Neuronal stem cell (in vitro differentiated cells): ENCODE data around the gene RALGDS.
A peak's percentile ranks its signal among the peaks of the same experiment; 100 is the strongest.

Experiments used
- DNase-seq: peaks from one replicate; pipeline ENCODE4 v3.0.0-alpha.2; 2013; ENCODE audit warnings: low spot score
- H2AFZ ChIP-seq: one replicate; pipeline ENCODE4 v1.6.1; 2013; ENCODE audit warnings: mild to moderate bottlenecking, low read length, inconsistent platforms
- H2AK5ac ChIP-seq: 2 replicates; pipeline ENCODE4 v1.6.1; 2013; ENCODE audit warnings: low read depth, mild to moderate bottlenecking, inconsistent platforms, low read length, moderate library complexity, mixed read lengths
- H2BK120ac ChIP-seq: 2 replicates; pipeline ENCODE4 v1.6.1; 2013; ENCODE audit warnings: low read depth, mild to moderate bottlenecking, inconsistent platforms, low read length, moderate library complexity, mixed read lengths
- H2BK12ac ChIP-seq: one replicate; pipeline ENCODE4 v1.6.1; 2013; ENCODE audit warnings: low read length, inconsistent platforms
- H2BK15ac ChIP-seq: 2 replicates; pipeline ENCODE4 v1.6.1; 2013; ENCODE audit warnings: mild to moderate bottlenecking, low read length, inconsistent platforms, mixed read lengths
- H2BK5ac ChIP-seq: one replicate; pipeline ENCODE4 v1.6.1; 2013; ENCODE audit warnings: inconsistent platforms, mild to moderate bottlenecking, low read length, moderate library complexity
- H3K14ac ChIP-seq: one replicate; pipeline ENCODE4 v1.6.1; 2013; ENCODE audit warnings: low read length, inconsistent platforms
- H3K18ac ChIP-seq: 2 replicates; pipeline ENCODE4 v1.6.1; 2013; ENCODE audit warnings: low read length, inconsistent platforms
- H3K23ac ChIP-seq: 2 replicates; pipeline ENCODE4 v1.6.1; 2013; ENCODE audit warnings: low read depth, mild to moderate bottlenecking, mixed read lengths, low read length, inconsistent platforms; ENCODE audit not compliant: poor library complexity
- H3K27ac ChIP-seq: replicated peaks from 3 replicates; pipeline ENCODE4 v1.5.1; 2013; ENCODE audit warnings: low read length, inconsistent platforms
- H3K27me3 ChIP-seq, 3 experiments: 2 replicates each; pipeline ENCODE4 v1.6.1; 2013; ENCODE audit warnings: low read length in 3 of 3, mild to moderate bottlenecking in 2 of 3, inconsistent platforms in 1 of 3, low read depth in 1 of 3, mixed read lengths in 1 of 3, moderate library complexity in 1 of 3; ENCODE audit not compliant: control insufficient read depth in 3 of 3, insufficient read depth in 3 of 3
- H3K36me3 ChIP-seq, 2 donors: replicated peaks in 1 of 2; 2 replicates each; pipeline ENCODE4 v1.6.1; 2013; ENCODE audit warnings: low read length in 2 of 2; ENCODE audit not compliant: control insufficient read depth in 2 of 2, insufficient read depth in 2 of 2
- H3K4ac ChIP-seq: 2 replicates; pipeline ENCODE4 v1.6.1; 2013; ENCODE audit warnings: inconsistent platforms, mild to moderate bottlenecking, low read length, moderate library complexity
- H3K4me1 ChIP-seq, 2 donors: 1 replicate in 1 of 2; 2 replicates in 1 of 2; pipeline ENCODE4 v1.6.1; 2013; ENCODE audit warnings: low read length in 2 of 2, low read depth in 1 of 2; ENCODE audit not compliant: control insufficient read depth in 2 of 2, insufficient read depth in 1 of 2
- H3K4me2 ChIP-seq: one replicate; pipeline ENCODE4 v1.6.1; 2013; ENCODE audit warnings: mild to moderate bottlenecking, low read length, inconsistent platforms; ENCODE audit not compliant: insufficient read depth, poor library complexity, severe bottlenecking
- H3K4me3 ChIP-seq, 2 donors: 2 replicates each; pipeline ENCODE4 v1.5.1; 2013; ENCODE audit warnings: low read length in 2 of 2, mild to moderate bottlenecking in 2 of 2, inconsistent platforms in 1 of 2, moderate library complexity in 1 of 2
- H3K79me1 ChIP-seq: one replicate; pipeline ENCODE4 v1.6.1; 2013; ENCODE audit warnings: low read depth, mild to moderate bottlenecking, inconsistent platforms, low read length, moderate library complexity
- H3K9ac ChIP-seq: one replicate; pipeline ENCODE4 v1.6.1; 2013; ENCODE audit warnings: mild to moderate bottlenecking, low read depth, low read length, inconsistent platforms; ENCODE audit not compliant: poor library complexity
- H3K9me3 ChIP-seq, 2 donors: replicated peaks in 1 of 2; 2 replicates each; pipeline versions ENCODE3 to v1.6.1; 2013; ENCODE audit warnings: low read length in 2 of 2, mild to moderate bottlenecking in 2 of 2, inconsistent platforms in 1 of 2, low read depth in 1 of 2, mixed read lengths in 1 of 2, moderate library complexity in 1 of 2; ENCODE audit not compliant: control insufficient read depth in 2 of 2, insufficient read depth in 1 of 2
- H4K8ac ChIP-seq: one replicate; pipeline ENCODE4 v1.6.1; 2013; ENCODE audit warnings: low read depth, mild to moderate bottlenecking, inconsistent platforms, low read length, moderate library complexity
- H4K91ac ChIP-seq: one replicate; pipeline ENCODE4 v1.6.1; 2013; ENCODE audit warnings: low read length, low read depth, mild to moderate bottlenecking, inconsistent platforms; ENCODE audit not compliant: poor library complexity
- WGBS, 2 donors: extraction: QIAGEN DNeasy Blood & Tissue Kit; methylation state at CpG; one replicate each; pipeline ENCODE4 v1.1.7; 2013; ENCODE audit warnings: missing lambda C conversion rate in 2 of 2, mixed read lengths in 1 of 2; ENCODE audit not compliant: insufficient read length in 2 of 2, insufficient replicate concordance in 1 of 2; ENCODE audit errors: extremely low coverage in 2 of 2; 5-methylcytosine and 5-hydroxymethylcytosine counted together

The RALGDS gene

GRCh38 chr9:133137451-133138231 lies 16.6 kb upstream of the RALGDS start:
- Histone ChIP-seq H3K9me3 (no peaks in the 10 kb centered on the region), H2BK5ac (peak overlapping the region; percentile 66), H3K4me2 (no peak overlapping the region), H3K79me1 (peaks cover 29% of the 10 kb centered on the region), H3K4me1 (peaks cover 21 to 33% of the 10 kb centered on the region in 2 donors), H2BK12ac (peak overlapping the region; percentile 22), H3K14ac (no peak overlapping the region), H3K36me3 (peaks cover 0 to 2% of the 10 kb centered on the region in 2 donors), H3K18ac (peak overlapping the region; percentile 38), H3K4ac (peak overlapping the region; percentile 72), H3K27ac (no peak overlapping the region), H3K9ac (no peak overlapping the region), H2AFZ (no peak overlapping the region), H3K27me3 (no peaks in the 10 kb centered on the region), H4K8ac (peak overlapping the region; percentile 23), H4K91ac (no peak overlapping the region), H3K4me3 (no peak overlapping the region), H2AK5ac (no peak overlapping the region), H2BK15ac (no peak overlapping the region), H2BK120ac (no peak overlapping the region), H3K23ac (peak overlapping the region; percentile 55)
- DNase-seq: no peak
- WGBS, 2 donors: no CpG with 5 or more reads among the region's 16 CpGs

GRCh38 chr9:133135146-133135745 lies 14.2 kb upstream of the RALGDS start:
- peak overlapping the region; percentile 36 for H2AK5ac ChIP-seq
- no peak overlapping the region for H4K8ac ChIP-seq
- no peak overlapping the region for H2BK12ac ChIP-seq
- no peaks in the 10 kb centered on the region for H3K27me3 ChIP-seq
- H3K9ac ChIP-seq: no peak overlapping the region
- H3K79me1 ChIP-seq: peaks cover 24% of the 10 kb centered on the region
- no peaks in the 10 kb centered on the region for H3K9me3 ChIP-seq
- no peak for DNase-seq
- no peak overlapping the region for H3K4ac ChIP-seq
- no peak overlapping the region for H3K4me3 ChIP-seq
- H3K4me2 ChIP-seq: no peak overlapping the region
- no peak overlapping the region for H3K27ac ChIP-seq
- H3K4me1 ChIP-seq: peaks cover 21 to 22% of the 10 kb centered on the region in 2 donors
- peaks cover 0 to 7% of the 10 kb centered on the region in 2 donors for H3K36me3 ChIP-seq
- H3K18ac ChIP-seq: peak overlapping the region; percentile 11
- WGBS, 2 donors: no CpG with 5 or more reads among the region's 8 CpGs
- H3K14ac ChIP-seq: no peak overlapping the region
- H2BK5ac ChIP-seq: peak overlapping the region; percentile 61
- no peak overlapping the region for H2BK120ac ChIP-seq
- no peak overlapping the region for H3K23ac ChIP-seq
- no peak overlapping the region for H2BK15ac ChIP-seq
- no peak overlapping the region for H2AFZ ChIP-seq
- H4K91ac ChIP-seq: no peak overlapping the region

- Histone ChIP-seq H3K9ac (peak overlapping the region; percentile 61), H2AFZ (no peak overlapping the region), H3K9me3 (no peaks in the 10 kb centered on the region), H3K14ac (no peak overlapping the region), H2BK12ac (no peak overlapping the region), H3K27ac (peak overlapping the region; percentile 86), H3K4me1 (peaks cover 21 to 22% of the 10 kb centered on the region in 2 donors), H3K79me1 (peaks cover 24% of the 10 kb centered on the region), H2BK120ac (no peak overlapping the region), H2BK15ac (no peak overlapping the region), H3K4me2 (no peak overlapping the region), H3K23ac (peak overlapping the region; percentile 56), H4K91ac (peak overlapping the region; percentile 2), H3K27me3 (no peaks in the 10 kb centered on the region), H4K8ac (no peak overlapping the region), H2BK5ac (peak overlapping the region; percentile 61), H3K36me3 (peaks cover 0 to 7% of the 10 kb centered on the region in 2 donors), H3K18ac (peak overlapping the region; percentile 88), H2AK5ac (peak overlapping the region; percentile 36), H3K4me3 (peak overlapping the region in 1 of 2 donors; percentile 5), H3K4ac (no peak overlapping the region)
- no CpG with 5 or more reads among the region's 11 CpGs for WGBS, 2 donors
- DNase-seq: no peak
Measured at GRCh38 chr9:133134388-133135145, 13.5 kb upstream of the RALGDS start.
